Femur (tissue), 1 donor: ENCODE results near the gene CSF3R.

Experiments used
- DNase-seq: peaks from one replicate; pipeline ENCODE4 v3.0.0-alpha.2; 2017

Gene CSF3R

GRCh38 chr1:36455386-36455785 is 27.3 kb downstream of the CSF3R start:
- no peak for DNase-seq

- DNase-seq: no peak
Measured at GRCh38 chr1:36453600-36454388, 28.9 kb downstream of the CSF3R start.

GRCh38 chr1:36453051-36453450 is 29.7 kb downstream of the CSF3R start:
- DNase-seq: no peak

GRCh38 chr1:36450919-36451305 is 31.8 kb downstream of the CSF3R start:
- DNase-seq: no peak

GRCh38 chr1:36450270-36450918 is 32.3 kb downstream of the CSF3R start, which contains the start of gene OSCP1:
TSS of gene OSCP1 (minus strand) at chr1:36450451. CDS start at chr1:36450369, 82 bp downstream.
- DNase-seq: peak; percentile 97

GRCh38 chr1:36448530-36449056 is 34.1 kb downstream of the CSF3R start:
- DNase-seq: no peak

GRCh38 chr1:36447450-36447849 is 35.3 kb downstream of the CSF3R start:
- no peak for DNase-seq

- DNase-seq: no peak
Measured at GRCh38 chr1:36446746-36447145, 36.0 kb downstream of the CSF3R start.

- DNase-seq: no peak
Measured at GRCh38 chr1:36446271-36446670, 36.4 kb downstream of the CSF3R start.

GRCh38 chr1:36443297-36443696 is 39.4 kb downstream of the CSF3R start:
- DNase-seq: no peak

- no peak for DNase-seq
Measured at GRCh38 chr1:36442337-36442736, 40.4 kb downstream of the CSF3R start.

GRCh38 chr1:36440646-36441045 is 42.1 kb downstream of the CSF3R start:
- DNase-seq: no peak

- DNase-seq: no peak
Measured at GRCh38 chr1:36440044-36440443, 42.7 kb downstream of the CSF3R start.

GRCh38 chr1:36438715-36439114 is 44.0 kb downstream of the CSF3R start:
- no peak for DNase-seq

- DNase-seq: no peak
Measured at GRCh38 chr1:36436821-36437220, 45.9 kb downstream of the CSF3R start.

- DNase-seq: no peak
Measured at GRCh38 chr1:36433102-36433501, 49.6 kb downstream of the CSF3R start.

GRCh38 chr1:36432616-36433015 is 50.1 kb downstream of the CSF3R start:
- no peak for DNase-seq

- DNase-seq: no peak
Measured at GRCh38 chr1:36425791-36426190, 56.9 kb downstream of the CSF3R start.

- no peak for DNase-seq
Measured at GRCh38 chr1:36421649-36422048, 61.1 kb downstream of the CSF3R start.

GRCh38 chr1:36420836-36421317 is 61.8 kb downstream of the CSF3R start:
- peak; percentile 92 for DNase-seq

GRCh38 chr1:36420409-36420808 is 62.3 kb downstream of the CSF3R start:
- DNase-seq: no peak

- DNase-seq: no peak
Measured at GRCh38 chr1:36419569-36419968, 63.1 kb downstream of the CSF3R start.

GRCh38 chr1:36419140-36419539 is 63.6 kb downstream of the CSF3R start:
- no peak for DNase-seq

- no peak for DNase-seq
Measured at GRCh38 chr1:36417931-36418330, 64.8 kb downstream of the CSF3R start.
